Measurements from ENCODE around the gene FOXP1. TPM values are rescaled to one million over a fixed set of nuclear protein-coding genes. Genes with fewer than 3 reads are reported as not detected.

FOXP1 gene
- total and polyA plus RNA-seq, 2 of the 13 experiments (the other 11 are each of a cell fraction or from before 2014, with no cell fraction given), result 40.4 to 59.0 TPM

DNA sequence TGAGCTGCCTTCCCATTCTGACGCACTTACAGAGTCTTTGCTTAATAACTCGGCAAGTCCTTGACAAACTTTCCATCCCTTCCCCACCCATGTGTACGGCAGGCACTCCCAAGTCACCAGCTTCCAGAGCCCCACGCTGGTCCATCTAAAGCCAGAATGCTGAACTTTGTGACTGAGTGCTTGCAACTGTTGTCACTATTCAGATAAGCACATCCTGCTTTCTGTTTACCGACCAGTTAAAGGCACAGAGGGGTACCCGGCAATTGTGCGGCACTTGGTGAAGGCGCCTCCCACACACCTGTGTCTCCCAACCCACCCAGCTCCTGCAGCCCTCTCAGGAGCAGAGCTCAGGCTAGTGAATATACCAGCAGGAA is 430.6 kb downstream of the FOXP1 start (continued):
- TF ChIP-seq, protein P1, sequence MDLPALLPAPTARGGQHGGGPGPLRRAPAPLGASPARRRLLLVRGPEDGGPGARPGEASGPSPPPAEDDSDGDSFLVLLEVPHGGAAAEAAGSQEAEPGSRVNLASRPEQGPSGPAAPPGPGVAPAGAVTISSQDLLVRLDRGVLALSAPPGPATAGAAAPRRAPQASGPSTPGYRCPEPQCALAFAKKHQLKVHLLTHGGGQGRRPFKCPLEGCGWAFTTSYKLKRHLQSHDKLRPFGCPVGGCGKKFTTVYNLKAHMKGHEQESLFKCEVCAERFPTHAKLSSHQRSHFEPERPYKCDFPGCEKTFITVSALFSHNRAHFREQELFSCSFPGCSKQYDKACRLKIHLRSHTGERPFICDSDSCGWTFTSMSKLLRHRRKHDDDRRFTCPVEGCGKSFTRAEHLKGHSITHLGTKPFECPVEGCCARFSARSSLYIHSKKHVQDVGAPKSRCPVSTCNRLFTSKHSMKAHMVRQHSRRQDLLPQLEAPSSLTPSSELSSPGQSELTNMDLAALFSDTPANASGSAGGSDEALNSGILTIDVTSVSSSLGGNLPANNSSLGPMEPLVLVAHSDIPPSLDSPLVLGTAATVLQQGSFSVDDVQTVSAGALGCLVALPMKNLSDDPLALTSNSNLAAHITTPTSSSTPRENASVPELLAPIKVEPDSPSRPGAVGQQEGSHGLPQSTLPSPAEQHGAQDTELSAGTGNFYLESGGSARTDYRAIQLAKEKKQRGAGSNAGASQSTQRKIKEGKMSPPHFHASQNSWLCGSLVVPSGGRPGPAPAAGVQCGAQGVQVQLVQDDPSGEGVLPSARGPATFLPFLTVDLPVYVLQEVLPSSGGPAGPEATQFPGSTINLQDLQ (CRISPR knock-in tag; IDR thresholded peaks at IDR 0.05), result no peak
- TF ChIP-seq NR2C2 (CRISPR knock-in tag; IDR thresholded peaks at IDR 0.05; ENCODE audit: borderline replicate concordance) (peak; percentile 38; the same call in 1 of the 2 replicates), DPF2 (CRISPR knock-in tag; IDR thresholded peaks at IDR 0.05; ENCODE audit: borderline replicate concordance, low read depth) (peak; percentile 89), SP2 (CRISPR knock-in tag; IDR thresholded peaks at IDR 0.05) (no peak), SNAI1 (CRISPR knock-in tag; IDR thresholded peaks at IDR 0.05; ENCODE audit: borderline replicate concordance) (no peak), RARA (CRISPR knock-in tag; IDR thresholded peaks at IDR 0.05) (peak; percentile 83), ZNF274 (CRISPR knock-in tag; IDR thresholded peaks at IDR 0.05) (no peak), ARNT2 (CRISPR knock-in tag; IDR thresholded peaks at IDR 0.05; ENCODE audit: low read depth) (no peak), FOSL1 (CRISPR knock-in tag; IDR thresholded peaks at IDR 0.05; ENCODE audit: borderline replicate concordance) (no peak), JUN (CRISPR knock-in tag; IDR thresholded peaks at IDR 0.05) (peak; percentile 52; the same call in 1 of the 2 replicates), ISX (CRISPR knock-in tag; conservative IDR thresholded peaks at IDR 0.05) (no peak)
- TF ChIP-seq, protein P2, sequence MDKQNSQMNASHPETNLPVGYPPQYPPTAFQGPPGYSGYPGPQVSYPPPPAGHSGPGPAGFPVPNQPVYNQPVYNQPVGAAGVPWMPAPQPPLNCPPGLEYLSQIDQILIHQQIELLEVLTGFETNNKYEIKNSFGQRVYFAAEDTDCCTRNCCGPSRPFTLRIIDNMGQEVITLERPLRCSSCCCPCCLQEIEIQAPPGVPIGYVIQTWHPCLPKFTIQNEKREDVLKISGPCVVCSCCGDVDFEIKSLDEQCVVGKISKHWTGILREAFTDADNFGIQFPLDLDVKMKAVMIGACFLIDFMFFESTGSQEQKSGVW (CRISPR knock-in tag; IDR thresholded peaks at IDR 0.05; ENCODE audit: borderline replicate concordance), result no peak
- TF ChIP-seq, protein P3, sequence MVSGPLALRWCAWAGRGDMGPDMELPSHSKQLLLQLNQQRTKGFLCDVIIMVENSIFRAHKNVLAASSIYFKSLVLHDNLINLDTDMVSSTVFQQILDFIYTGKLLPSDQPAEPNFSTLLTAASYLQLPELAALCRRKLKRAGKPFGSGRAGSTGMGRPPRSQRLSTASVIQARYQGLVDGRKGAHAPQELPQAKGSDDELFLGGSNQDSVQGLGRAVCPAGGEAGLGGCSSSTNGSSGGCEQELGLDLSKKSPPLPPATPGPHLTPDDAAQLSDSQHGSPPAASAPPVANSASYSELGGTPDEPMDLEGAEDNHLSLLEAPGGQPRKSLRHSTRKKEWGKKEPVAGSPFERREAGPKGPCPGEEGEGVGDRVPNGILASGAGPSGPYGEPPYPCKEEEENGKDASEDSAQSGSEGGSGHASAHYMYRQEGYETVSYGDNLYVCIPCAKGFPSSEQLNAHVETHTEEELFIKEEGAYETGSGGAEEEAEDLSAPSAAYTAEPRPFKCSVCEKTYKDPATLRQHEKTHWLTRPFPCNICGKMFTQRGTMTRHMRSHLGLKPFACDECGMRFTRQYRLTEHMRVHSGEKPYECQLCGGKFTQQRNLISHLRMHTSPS (CRISPR knock-in tag; IDR thresholded peaks at IDR 0.05; ENCODE audit: low read depth), result no peak
- TF ChIP-seq, protein P4, sequence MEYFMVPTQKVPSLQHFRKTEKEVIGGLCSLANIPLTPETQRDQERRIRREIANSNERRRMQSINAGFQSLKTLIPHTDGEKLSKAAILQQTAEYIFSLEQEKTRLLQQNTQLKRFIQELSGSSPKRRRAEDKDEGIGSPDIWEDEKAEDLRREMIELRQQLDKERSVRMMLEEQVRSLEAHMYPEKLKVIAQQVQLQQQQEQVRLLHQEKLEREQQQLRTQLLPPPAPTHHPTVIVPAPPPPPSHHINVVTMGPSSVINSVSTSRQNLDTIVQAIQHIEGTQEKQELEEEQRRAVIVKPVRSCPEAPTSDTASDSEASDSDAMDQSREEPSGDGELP (IDR thresholded peaks at IDR 0.05; ENCODE audit: borderline replicate concordance, low read depth), result peak; percentile 48; the same call in 1 of the 2 replicates
- TF ChIP-seq, protein P5, sequence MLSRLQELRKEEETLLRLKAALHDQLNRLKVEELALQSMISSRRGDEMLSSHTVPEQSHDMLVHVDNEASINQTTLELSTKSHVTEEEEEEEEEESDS (CRISPR knock-in tag; IDR thresholded peaks at IDR 0.05; ENCODE audit: borderline replicate concordance), result no peak
- TF ChIP-seq, protein P6, sequence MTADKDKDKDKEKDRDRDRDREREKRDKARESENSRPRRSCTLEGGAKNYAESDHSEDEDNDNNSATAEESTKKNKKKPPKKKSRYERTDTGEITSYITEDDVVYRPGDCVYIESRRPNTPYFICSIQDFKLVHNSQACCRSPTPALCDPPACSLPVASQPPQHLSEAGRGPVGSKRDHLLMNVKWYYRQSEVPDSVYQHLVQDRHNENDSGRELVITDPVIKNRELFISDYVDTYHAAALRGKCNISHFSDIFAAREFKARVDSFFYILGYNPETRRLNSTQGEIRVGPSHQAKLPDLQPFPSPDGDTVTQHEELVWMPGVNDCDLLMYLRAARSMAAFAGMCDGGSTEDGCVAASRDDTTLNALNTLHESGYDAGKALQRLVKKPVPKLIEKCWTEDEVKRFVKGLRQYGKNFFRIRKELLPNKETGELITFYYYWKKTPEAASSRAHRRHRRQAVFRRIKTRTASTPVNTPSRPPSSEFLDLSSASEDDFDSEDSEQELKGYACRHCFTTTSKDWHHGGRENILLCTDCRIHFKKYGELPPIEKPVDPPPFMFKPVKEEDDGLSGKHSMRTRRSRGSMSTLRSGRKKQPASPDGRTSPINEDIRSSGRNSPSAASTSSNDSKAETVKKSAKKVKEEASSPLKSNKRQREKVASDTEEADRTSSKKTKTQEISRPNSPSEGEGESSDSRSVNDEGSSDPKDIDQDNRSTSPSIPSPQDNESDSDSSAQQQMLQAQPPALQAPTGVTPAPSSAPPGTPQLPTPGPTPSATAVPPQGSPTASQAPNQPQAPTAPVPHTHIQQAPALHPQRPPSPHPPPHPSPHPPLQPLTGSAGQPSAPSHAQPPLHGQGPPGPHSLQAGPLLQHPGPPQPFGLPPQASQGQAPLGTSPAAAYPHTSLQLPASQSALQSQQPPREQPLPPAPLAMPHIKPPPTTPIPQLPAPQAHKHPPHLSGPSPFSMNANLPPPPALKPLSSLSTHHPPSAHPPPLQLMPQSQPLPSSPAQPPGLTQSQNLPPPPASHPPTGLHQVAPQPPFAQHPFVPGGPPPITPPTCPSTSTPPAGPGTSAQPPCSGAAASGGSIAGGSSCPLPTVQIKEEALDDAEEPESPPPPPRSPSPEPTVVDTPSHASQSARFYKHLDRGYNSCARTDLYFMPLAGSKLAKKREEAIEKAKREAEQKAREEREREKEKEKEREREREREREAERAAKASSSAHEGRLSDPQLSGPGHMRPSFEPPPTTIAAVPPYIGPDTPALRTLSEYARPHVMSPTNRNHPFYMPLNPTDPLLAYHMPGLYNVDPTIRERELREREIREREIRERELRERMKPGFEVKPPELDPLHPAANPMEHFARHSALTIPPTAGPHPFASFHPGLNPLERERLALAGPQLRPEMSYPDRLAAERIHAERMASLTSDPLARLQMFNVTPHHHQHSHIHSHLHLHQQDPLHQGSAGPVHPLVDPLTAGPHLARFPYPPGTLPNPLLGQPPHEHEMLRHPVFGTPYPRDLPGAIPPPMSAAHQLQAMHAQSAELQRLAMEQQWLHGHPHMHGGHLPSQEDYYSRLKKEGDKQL (CRISPR knock-in tag; IDR thresholded peaks at IDR 0.05; ENCODE audit: low read depth), result peak; percentile 27; the same call in 1 of the 2 replicates
- TF ChIP-seq, protein P7, sequence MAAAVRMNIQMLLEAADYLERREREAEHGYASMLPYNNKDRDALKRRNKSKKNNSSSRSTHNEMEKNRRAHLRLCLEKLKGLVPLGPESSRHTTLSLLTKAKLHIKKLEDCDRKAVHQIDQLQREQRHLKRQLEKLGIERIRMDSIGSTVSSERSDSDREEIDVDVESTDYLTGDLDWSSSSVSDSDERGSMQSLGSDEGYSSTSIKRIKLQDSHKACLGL (CRISPR knock-in tag; IDR thresholded peaks at IDR 0.05), result no peak
